GM12878 (cell line): ENCODE measurements around the gene HOXD1. TPM values are rescaled to one million over a fixed set of nuclear protein-coding genes. Genes with fewer than 3 reads are reported as not detected.

ENCODE experiments used
- BHLHE40 ChIP-seq, 2 experiments: fragments of 450-650 bp in 1 of 2; IDR thresholded peaks; 2 replicates each; pipeline ENCODE4 v1.6.1; 2011 to 2017; ENCODE audit warnings: low read depth in 2 of 2, borderline replicate concordance in 1 of 2, improper control_type of control experiment in 1 of 2, low read length in 1 of 2, mild to moderate bottlenecking in 1 of 2
- CHD1 ChIP-seq: IDR thresholded peaks from 2 replicates; pipeline ENCODE4 v1.6.1; 2012; ENCODE audit warnings: low read depth, low read length, improper control_type of control experiment
- CREM ChIP-seq: IDR thresholded peaks from 2 replicates; pipeline ENCODE4 v1.6.1; 2014; ENCODE audit warnings: antibody characterized with exemption, low read depth
- EP300 ChIP-seq, 2 experiments: fragments of 150-350 bp in 1 of 2; IDR thresholded peaks; 2 replicates each; pipeline ENCODE4 v1.6.1; 2011 to 2012; ENCODE audit warnings: low read depth in 2 of 2, low read length in 2 of 2, borderline replicate concordance in 1 of 2, improper control_type of control experiment in 1 of 2, inconsistent platforms in 1 of 2; ENCODE audit not compliant: control insufficient read depth in 1 of 2
- EZH2 ChIP-seq: IDR thresholded peaks from 2 replicates; pipeline ENCODE4 v1.6.1; 2012; ENCODE audit warnings: low read depth, mild to moderate bottlenecking, control low read depth, inconsistent platforms, low read length, borderline replicate concordance; ENCODE audit not compliant: control insufficient read depth
- FOXM1 ChIP-seq: IDR thresholded peaks from 2 replicates; pipeline ENCODE4 v1.6.1; 2012; ENCODE audit warnings: low read depth, mild to moderate bottlenecking, inconsistent platforms, low read length, moderate library complexity
- KAT2A ChIP-seq: conservative IDR thresholded peaks from 2 replicates; pipeline ENCODE4 v1.6.1; 2011; ENCODE audit warnings: low read depth, low read length; ENCODE audit not compliant: control insufficient read depth
- MEF2A ChIP-seq: IDR thresholded peaks from 2 replicates; pipeline ENCODE4 v1.6.1; 2011; ENCODE audit warnings: low read depth, mild to moderate bottlenecking, low read length, moderate library complexity; ENCODE audit not compliant: insufficient read depth
- MEF2B ChIP-seq: fragments of 450-650 bp; IDR thresholded peaks from 2 replicates; pipeline ENCODE4 v1.6.1; 2018; ENCODE audit warnings: mild to moderate bottlenecking, moderate library complexity; ENCODE audit not compliant: partially characterized antibody, poor library complexity, severe bottlenecking
- NR2C1 ChIP-seq: fragments of 450-650 bp; IDR thresholded peaks from 2 replicates; pipeline ENCODE4 v1.6.1; 2017; ENCODE audit warnings: antibody characterized with exemption, mild to moderate bottlenecking, moderate library complexity
- POLR2A ChIP-seq: IDR thresholded peaks from 2 replicates; pipeline ENCODE4 v1.6.1; 2011; ENCODE audit warnings: low read depth, mild to moderate bottlenecking, low read length
- POLR2AphosphoS2 ChIP-seq: IDR thresholded peaks from 2 replicates; pipeline ENCODE4 v1.6.1; 2011; ENCODE audit warnings: low read depth, mild to moderate bottlenecking, low read length, improper control_type of control experiment, moderate library complexity
- SMC3 ChIP-seq: IDR thresholded peaks from 2 replicates; pipeline ENCODE4 v1.6.1; 2011; ENCODE audit warnings: low read length, improper control_type of control experiment, borderline replicate concordance
- SREBF1 ChIP-seq: IDR thresholded peaks from 2 replicates; pipeline ENCODE4 v1.6.1; 2012; ENCODE audit warnings: mild to moderate bottlenecking, low read length
- SRF ChIP-seq, 2 experiments: IDR thresholded peaks; 2 replicates each; pipeline ENCODE4 v1.6.1; 2011; ENCODE audit warnings: low read depth in 2 of 2, low read length in 2 of 2, mild to moderate bottlenecking in 1 of 2, moderate library complexity in 1 of 2
- STAT1 ChIP-seq: fragments of 450-650 bp; conservative IDR thresholded peaks from 2 replicates; pipeline ENCODE4 v1.6.1; 2014; ENCODE audit warnings: antibody characterized with exemption, mild to moderate bottlenecking
- ZSCAN29 ChIP-seq: fragments of 450-650 bp; IDR thresholded peaks from 2 replicates; pipeline ENCODE4 v1.6.1; 2017; ENCODE audit warnings: mild to moderate bottlenecking, moderate library complexity
- polyA plus RNA-seq, 11 experiments: library from polyadenylated mRNA; depleted of rRNA in 4 of 11; unstranded in 6 of 11; stranded (reverse) in 5 of 11; fragments of >200 nt; fragmentation: Nextera tagmentation in 4 of 11; fragmentation: Illumina TruSeq in 1 of 11; extraction: Ambion mirVana in 4 of 11; extraction: Trizol in 1 of 11; gene quantifications; 1 replicate in 1 of 11; 2 replicates in 10 of 11; pipeline versions ENCODE4 v1.2.1 to v1.2.3, GENCODE V29; 2011 to 2016; ENCODE audit warnings: inconsistent platforms in 2 of 11, missing spikeins in 2 of 11, low read depth in 1 of 11
- total RNA-seq, 4 experiments: library from RNA; depleted of rRNA in 3 of 4; stranded (reverse); fragments of >200 nt in 3 of 4; fragmentation: Illumina TruSeq in 1 of 4; extraction: Trizol in 1 of 4; gene quantifications; 2 replicates each; pipeline versions ENCODE4 v1.2.1 to v1.2.3, GENCODE V29; 2013 to 2021
- TF ChIP-seq, protein P1 (sequence below): IDR thresholded peaks from 2 replicates; pipeline ENCODE4 v1.6.1; 2011; ENCODE audit warnings: borderline replicate concordance, low read depth, mild to moderate bottlenecking, moderate library complexity, mixed read lengths, low read length; ENCODE audit not compliant: insufficient read depth; ENCODE audit errors: extremely low read length
- TF ChIP-seq, protein P2 (sequence below): IDR thresholded peaks from 2 replicates; pipeline ENCODE4 v1.6.1; 2011; ENCODE audit warnings: low read depth, mild to moderate bottlenecking, low read length, moderate library complexity, borderline replicate concordance; ENCODE audit errors: extremely low read depth
- TF ChIP-seq, protein P3 (sequence below): fragments of 450-650 bp; formaldehyde crosslinking; IDR thresholded peaks from 2 replicates; pipeline ENCODE4 v1.4.0; 2020; ENCODE audit warnings: mild to moderate bottlenecking, moderate library complexity
- TF ChIP-seq, protein P4 (sequence below): IDR thresholded peaks from 2 replicates; pipeline ENCODE4 v1.6.1; 2012; ENCODE audit warnings: low read depth, low read length, improper control_type of control experiment

The HOXD1 gene
- total and polyA plus RNA-seq, 10 of the 15 experiments (the other 5 are each of a cell fraction or from before 2014, with no cell fraction given), result not detected

DNA sequence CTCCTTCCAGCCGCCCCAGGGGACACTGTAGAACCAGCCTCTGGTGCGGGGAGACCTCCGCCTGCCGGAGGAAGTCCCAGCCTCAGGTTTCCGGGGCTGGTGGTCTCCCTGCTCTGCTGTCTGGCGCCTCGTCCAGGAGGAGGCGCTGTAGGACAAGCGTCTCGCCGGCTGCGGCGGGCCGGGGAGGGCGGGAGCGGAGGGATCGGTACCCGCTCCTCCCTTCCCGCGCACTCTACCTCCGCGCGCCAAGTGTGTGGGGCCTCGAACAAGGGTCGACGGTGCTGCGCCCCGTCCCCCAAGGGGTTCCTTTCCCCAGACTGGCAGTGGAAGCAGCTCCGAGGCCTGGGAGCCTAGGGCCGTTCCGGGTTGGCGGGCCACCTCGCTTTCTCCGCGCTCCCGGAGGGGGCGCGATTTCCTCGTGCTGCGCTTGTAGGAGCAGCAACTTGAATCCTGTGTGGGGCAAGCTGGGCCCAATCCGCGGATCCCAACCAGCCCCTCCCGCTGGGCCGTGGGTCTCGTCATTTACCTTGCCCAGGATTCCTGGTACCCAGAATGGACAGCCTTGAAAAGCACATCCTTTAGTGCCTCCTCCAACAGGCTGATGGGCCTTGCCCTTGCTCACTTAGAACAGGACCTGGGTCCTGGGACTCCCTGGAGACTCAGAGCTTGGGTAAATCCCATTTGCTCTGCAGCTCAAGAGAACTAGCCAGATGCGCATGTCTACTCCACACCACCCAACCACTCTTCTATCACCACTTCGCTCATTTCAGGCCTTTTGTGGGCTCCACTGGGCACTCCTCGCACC lies 47.8 kb upstream of the HOXD1 start (continued):
- TF ChIP-seq, protein P1, sequence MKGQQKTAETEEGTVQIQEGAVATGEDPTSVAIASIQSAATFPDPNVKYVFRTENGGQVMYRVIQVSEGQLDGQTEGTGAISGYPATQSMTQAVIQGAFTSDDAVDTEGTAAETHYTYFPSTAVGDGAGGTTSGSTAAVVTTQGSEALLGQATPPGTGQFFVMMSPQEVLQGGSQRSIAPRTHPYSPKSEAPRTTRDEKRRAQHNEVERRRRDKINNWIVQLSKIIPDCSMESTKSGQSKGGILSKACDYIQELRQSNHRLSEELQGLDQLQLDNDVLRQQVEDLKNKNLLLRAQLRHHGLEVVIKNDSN, result no peak
- TF ChIP-seq BHLHE40 (IDR thresholded peaks at IDR 0.05; ENCODE audit: borderline replicate concordance in 1 of 2, low read depth in 2 of 2, low read length in 1 of 2) (peak in 1 of 2 experiments; percentile 28; a peak in 1 of 4 replicates), EZH2 (no peak), CHD1 (no peak), STAT1 (0 out of 2 replicates have a peak, but pooled peaks have one; percentile 51), POLR2A (no peak; the same call in 1 of the 2 replicates), ZSCAN29 (0 out of 2 replicates have a peak, but pooled peaks have one; percentile 29), EP300 (IDR thresholded peaks at IDR 0.05; ENCODE audit: borderline replicate concordance in 1 of 2, control insufficient read depth in 1 of 2, low read depth in 2 of 2, low read length in 2 of 2) (no peak), SREBF1 (no peak), SMC3 (peak; percentile 87), POLR2AphosphoS2 (no peak), MEF2A (no peak), NR2C1 (no peak), FOXM1 (peak; percentile 34; the same call in 1 of the 2 replicates), KAT2A (no peak), SRF (IDR thresholded peaks at IDR 0.05; ENCODE audit: low read depth in 2 of 2, low read length in 2 of 2) (no peak), CREM (no peak), MEF2B (peak; percentile 83)
- TF ChIP-seq, protein P2, sequence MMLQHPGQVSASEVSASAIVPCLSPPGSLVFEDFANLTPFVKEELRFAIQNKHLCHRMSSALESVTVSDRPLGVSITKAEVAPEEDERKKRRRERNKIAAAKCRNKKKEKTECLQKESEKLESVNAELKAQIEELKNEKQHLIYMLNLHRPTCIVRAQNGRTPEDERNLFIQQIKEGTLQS, result no peak
- TF ChIP-seq, protein P3, sequence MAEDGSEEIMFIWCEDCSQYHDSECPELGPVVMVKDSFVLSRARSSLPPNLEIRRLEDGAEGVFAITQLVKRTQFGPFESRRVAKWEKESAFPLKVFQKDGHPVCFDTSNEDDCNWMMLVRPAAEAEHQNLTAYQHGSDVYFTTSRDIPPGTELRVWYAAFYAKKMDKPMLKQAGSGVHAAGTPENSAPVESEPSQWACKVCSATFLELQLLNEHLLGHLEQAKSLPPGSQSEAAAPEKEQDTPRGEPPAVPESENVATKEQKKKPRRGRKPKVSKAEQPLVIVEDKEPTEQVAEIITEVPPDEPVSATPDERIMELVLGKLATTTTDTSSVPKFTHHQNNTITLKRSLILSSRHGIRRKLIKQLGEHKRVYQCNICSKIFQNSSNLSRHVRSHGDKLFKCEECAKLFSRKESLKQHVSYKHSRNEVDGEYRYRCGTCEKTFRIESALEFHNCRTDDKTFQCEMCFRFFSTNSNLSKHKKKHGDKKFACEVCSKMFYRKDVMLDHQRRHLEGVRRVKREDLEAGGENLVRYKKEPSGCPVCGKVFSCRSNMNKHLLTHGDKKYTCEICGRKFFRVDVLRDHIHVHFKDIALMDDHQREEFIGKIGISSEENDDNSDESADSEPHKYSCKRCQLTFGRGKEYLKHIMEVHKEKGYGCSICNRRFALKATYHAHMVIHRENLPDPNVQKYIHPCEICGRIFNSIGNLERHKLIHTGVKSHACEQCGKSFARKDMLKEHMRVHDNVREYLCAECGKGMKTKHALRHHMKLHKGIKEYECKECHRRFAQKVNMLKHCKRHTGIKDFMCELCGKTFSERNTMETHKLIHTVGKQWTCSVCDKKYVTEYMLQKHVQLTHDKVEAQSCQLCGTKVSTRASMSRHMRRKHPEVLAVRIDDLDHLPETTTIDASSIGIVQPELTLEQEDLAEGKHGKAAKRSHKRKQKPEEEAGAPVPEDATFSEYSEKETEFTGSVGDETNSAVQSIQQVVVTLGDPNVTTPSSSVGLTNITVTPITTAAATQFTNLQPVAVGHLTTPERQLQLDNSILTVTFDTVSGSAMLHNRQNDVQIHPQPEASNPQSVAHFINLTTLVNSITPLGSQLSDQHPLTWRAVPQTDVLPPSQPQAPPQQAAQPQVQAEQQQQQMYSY (CRISPR knock-in tag), result no peak
- TF ChIP-seq, protein P4, sequence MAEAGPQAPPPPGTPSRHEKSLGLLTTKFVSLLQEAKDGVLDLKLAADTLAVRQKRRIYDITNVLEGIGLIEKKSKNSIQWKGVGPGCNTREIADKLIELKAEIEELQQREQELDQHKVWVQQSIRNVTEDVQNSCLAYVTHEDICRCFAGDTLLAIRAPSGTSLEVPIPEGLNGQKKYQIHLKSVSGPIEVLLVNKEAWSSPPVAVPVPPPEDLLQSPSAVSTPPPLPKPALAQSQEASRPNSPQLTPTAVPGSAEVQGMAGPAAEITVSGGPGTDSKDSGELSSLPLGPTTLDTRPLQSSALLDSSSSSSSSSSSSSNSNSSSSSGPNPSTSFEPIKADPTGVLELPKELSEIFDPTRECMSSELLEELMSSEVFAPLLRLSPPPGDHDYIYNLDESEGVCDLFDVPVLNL, result 0 out of 2 replicates have a peak, but pooled peaks have one; percentile 34
